K562 (cell line): Measurements from ENCODE around the gene FITM2. TPM values are rescaled to one million over a fixed set of nuclear protein-coding genes. Genes with fewer than 3 reads are reported as not detected.

ENCODE experiments used
- ATAC-seq: fragments of 200-7000 bp; cut with Tn5 transposase; 3 replicates; pipeline ENCODE4 v1.9.1; 2020; ENCODE audit warnings: moderate library complexity
- BruUV-seq: library from RNA; stranded (reverse); fragments of 400-500 nt; replicated peaks from 2 replicates; lab custom pipeline; 2021; lab: Mats Ljungman, UMichigan
- CTCF ChIA-PET: fragments of 300-600 bp; formaldehyde crosslinking; extraction: SDS; loops from one replicate; lab custom pipeline; 2021; ENCODE audit warnings: low intra/inter-chr PET ratio; lab: Yijun Ruan, JAX
- POLR2A ChIA-PET: fragments of 300-600, 350-650 bp; sonication (Branson Sonifier 250); formaldehyde crosslinking; extraction: SDS; loops from one replicate; lab custom pipeline; 2021; ENCODE audit warnings: antibody characterized with exemption, inconsistent platforms; lab: Yijun Ruan, JAX
- DNase-seq, 4 experiments: peaks; one replicate each; pipeline versions ENCODE4 v3.0.0 to v3.0.0-alpha.2; 2011 to 2018; ENCODE audit warnings: low spot score in 3 of 4, mixed read lengths in 3 of 4; ENCODE audit errors: extremely low read depth in 1 of 4
- FAIRE-seq: peaks from 2 replicates; lab custom pipeline; 2011; peaks lifted over from hg19 to GRCh38; lab: Jason Lieb, UNC
- H2AFZ ChIP-seq: 2 replicates; pipeline ENCODE4 v1.6.0; 2011; ENCODE audit warnings: low read depth, low read length, control low read depth, inconsistent platforms
- H3K27ac ChIP-seq: fragments of 200-600 bp; 3 replicates; pipeline ENCODE4 v1.8.0; 2011; ENCODE audit warnings: low read depth, mild to moderate bottlenecking, control low read depth, inconsistent platforms, low read length, moderate library complexity, mixed read lengths; ENCODE audit errors: extremely low read depth
- H3K27me3 ChIP-seq, 2 experiments: fragments of 300-600 bp in 1 of 2; 2 replicates in 1 of 2; 3 replicates in 1 of 2; pipeline versions ENCODE4 v1.6.0 to v1.8.0; 2011; ENCODE audit warnings: inconsistent platforms in 2 of 2, low read length in 2 of 2, mild to moderate bottlenecking in 1 of 2, mixed read lengths in 1 of 2, moderate library complexity in 1 of 2; ENCODE audit not compliant: control insufficient read depth in 2 of 2, insufficient read depth in 2 of 2
- H3K36me3 ChIP-seq: fragments of 300-600 bp; 3 replicates; pipeline ENCODE4 v1.8.0; 2011; ENCODE audit warnings: mild to moderate bottlenecking, low read length, inconsistent platforms; ENCODE audit not compliant: control insufficient read depth, insufficient read depth
- H3K4me1 ChIP-seq, 2 experiments: fragments of 200-600 bp in 1 of 2; replicated peaks in 1 of 2; 2 replicates in 1 of 2; 3 replicates in 1 of 2; pipeline versions ENCODE4 v1.5.1 to v1.8.0; 2011; ENCODE audit warnings: inconsistent platforms in 2 of 2, low read length in 2 of 2, mild to moderate bottlenecking in 1 of 2, mixed read lengths in 1 of 2, moderate library complexity in 1 of 2; ENCODE audit not compliant: control insufficient read depth in 2 of 2, insufficient read depth in 2 of 2
- H3K4me2 ChIP-seq: 2 replicates; pipeline ENCODE4 v1.6.1; 2011; ENCODE audit warnings: low read length, control low read depth, inconsistent platforms, mixed read lengths; ENCODE audit not compliant: insufficient read depth
- H3K4me3 ChIP-seq: fragments of 200-600 bp; sonication (generic), shearing (Covaris generic); 2 replicates; pipeline ENCODE4 v1.5.1; 2016; ENCODE audit warnings: control low read depth, inconsistent platforms
- H3K79me2 ChIP-seq: fragments of 200-600 bp; 3 replicates; pipeline ENCODE4 v1.8.0; 2011; ENCODE audit warnings: low read length, inconsistent platforms; ENCODE audit not compliant: control insufficient read depth, insufficient read depth
- H3K9ac ChIP-seq, 2 experiments: 2 replicates each; pipeline versions ENCODE4 v1.6.0 to v1.6.1; 2011; ENCODE audit warnings: low read depth in 2 of 2, low read length in 2 of 2, control low read depth in 1 of 2, inconsistent platforms in 1 of 2, mild to moderate bottlenecking in 1 of 2, mixed read lengths in 1 of 2; ENCODE audit not compliant: insufficient read depth in 1 of 2
- H3K9me1 ChIP-seq: one replicate; pipeline ENCODE4 v1.6.0; 2011; ENCODE audit warnings: inconsistent platforms, mild to moderate bottlenecking, low read length, moderate library complexity; ENCODE audit not compliant: control insufficient read depth, insufficient read depth
- H3K9me3 ChIP-seq: replicated peaks from 2 replicates; pipeline ENCODE4 v1.5.1; 2011; ENCODE audit warnings: low read depth, low read length, inconsistent platforms; ENCODE audit not compliant: control insufficient read depth, insufficient read depth
- H4K20me1 ChIP-seq: replicated peaks from 2 replicates; pipeline ENCODE4 v1.6.1; 2011; ENCODE audit warnings: low read length, inconsistent platforms, mixed read lengths; ENCODE audit not compliant: control insufficient read depth, insufficient read depth
- BRD9 ChIP-seq: fragments of 450-650 bp; IDR thresholded peaks from 2 replicates; pipeline ENCODE4 v1.6.1; 2018; ENCODE audit warnings: low read depth; ENCODE audit not compliant: partially characterized antibody
- CTCFL ChIP-seq: IDR thresholded peaks from 2 replicates; pipeline ENCODE4 v1.6.1; 2011; ENCODE audit warnings: borderline replicate concordance, low read depth, mild to moderate bottlenecking, moderate library complexity, low read length; ENCODE audit not compliant: insufficient read depth, poor library complexity, severe bottlenecking
- DDX20 ChIP-seq: fragments of 450-650 bp; IDR thresholded peaks from 2 replicates; pipeline ENCODE4 v1.6.1; 2016; ENCODE audit warnings: missing genetic modification characterization, low read depth, mild to moderate bottlenecking, missing compliant biosample characterization, moderate library complexity
- E2F8 ChIP-seq: fragments of 450-650 bp; IDR thresholded peaks from 2 replicates; pipeline ENCODE4 v1.7.1; 2018; ENCODE audit warnings: mild to moderate bottlenecking, low read depth; ENCODE audit not compliant: partially characterized antibody
- KDM2B ChIP-seq: fragments of 250-450 bp; sonication (Bioruptor Pico); IDR thresholded peaks from 2 replicates; pipeline ENCODE4 v1.8.0; 2021; ENCODE audit warnings: mild to moderate bottlenecking, moderate library complexity
- NR0B1 ChIP-seq: fragments of 450-650 bp; IDR thresholded peaks from one replicate; pipeline ENCODE4 v1.6.1; 2018; ENCODE audit warnings: mild to moderate bottlenecking, moderate library complexity; ENCODE audit not compliant: partially characterized antibody
- RBM34 ChIP-seq: fragments of 200-400 bp; formaldehyde crosslinking; IDR thresholded peaks from 2 replicates; pipeline ENCODE4 v1.6.1; 2018; ENCODE audit warnings: low read length, borderline replicate concordance; ENCODE audit not compliant: insufficient read depth
- RHOXF2B ChIP-seq: fragments of 250-450 bp; sonication (Bioruptor Pico); conservative IDR thresholded peaks from 2 replicates; pipeline ENCODE4 v1.5.1; 2021
- STAT5A ChIP-seq: IDR thresholded peaks from 2 replicates; pipeline ENCODE4 v1.6.1; 2012; ENCODE audit warnings: low read length, inconsistent platforms, borderline replicate concordance
- TAF15 ChIP-seq: fragments of 200-400 bp; formaldehyde crosslinking; IDR thresholded peaks from 2 replicates; pipeline ENCODE4 v1.6.1; 2017; ENCODE audit warnings: mild to moderate bottlenecking, low read depth, low read length, moderate library complexity
- ZNF436 ChIP-seq: fragments of 250-450, 450-650 bp; sonication (Bioruptor Pico); formaldehyde crosslinking; IDR thresholded peaks from 2 replicates; pipeline ENCODE4 v1.7.0; 2020; ENCODE audit warnings: mild to moderate bottlenecking
- WGBS: fragments of 100-300 bp; shearing (Covaris generic); methylation state at CpG from one replicate; pipeline ENCODE4 v1.1.6; 2016; ENCODE audit warnings: low coverage, mixed read lengths; ENCODE audit not compliant: insufficient coverage; ENCODE audit errors: missing lambda C conversion rate; 5-methylcytosine and 5-hydroxymethylcytosine counted together
- in situ Hi-C: fragments of 300-500 bp; cut with MboI; formaldehyde crosslinking; loops from 4 replicates; pipeline ENCODE4 v1.15.0; 2018; ENCODE audit warnings: inconsistent platforms, mixed read lengths
- intact Hi-C: fragments of 100-400 bp; cut with micrococcal nuclease; formaldehyde crosslinking; loops from 2 replicates; pipeline ENCODE4 v1.14.2; 2022
- polyA plus RNA-seq, 8 experiments: library from polyadenylated mRNA; depleted of rRNA in 4 of 8; stranded (reverse) in 5 of 8; unstranded in 3 of 8; fragments of >200 nt; fragmentation: Nextera tagmentation in 2 of 8; fragmentation: Illumina TruSeq in 1 of 8; extraction: Ambion mirVana in 2 of 8; extraction: Trizol in 1 of 8; gene quantifications; 2 replicates each; pipeline versions ENCODE4 v1.2.1 to v1.2.3, GENCODE V29; 2011 to 2014; ENCODE audit warnings: inconsistent platforms in 1 of 8, missing spikeins in 1 of 8
- total RNA-seq, 7 experiments: library from RNA; depleted of rRNA in 6 of 7; stranded (reverse); fragments of >200 nt in 6 of 7; fragmentation: Illumina TruSeq in 2 of 7; extraction: Trizol in 2 of 7; gene quantifications; 2 replicates each; pipeline versions ENCODE4 v1.2.1 to v1.2.3, GENCODE V29; 2011 to 2021; ENCODE audit warnings: low replicate concordance in 1 of 7
- TF ChIP-seq, protein P1 (sequence below): sonication (generic); formaldehyde crosslinking; IDR thresholded peaks from 2 replicates; pipeline ENCODE4 v1.8.0; 2022; ENCODE audit warnings: missing genetic modification reagents, mild to moderate bottlenecking, moderate library complexity, borderline replicate concordance
- TF ChIP-seq, protein P2 (sequence below): fragments of 450-650 bp; IDR thresholded peaks from 2 replicates; pipeline ENCODE4 v1.6.1; 2014; ENCODE audit warnings: low read depth, mild to moderate bottlenecking, moderate library complexity, borderline replicate concordance

FITM2 gene
- total and polyA plus RNA-seq, 9 of the 15 experiments (the other 6 are each of a cell fraction or from before 2014, with no cell fraction given) = 0.64 to 2.8 (median 1.8) TPM

DNA sequence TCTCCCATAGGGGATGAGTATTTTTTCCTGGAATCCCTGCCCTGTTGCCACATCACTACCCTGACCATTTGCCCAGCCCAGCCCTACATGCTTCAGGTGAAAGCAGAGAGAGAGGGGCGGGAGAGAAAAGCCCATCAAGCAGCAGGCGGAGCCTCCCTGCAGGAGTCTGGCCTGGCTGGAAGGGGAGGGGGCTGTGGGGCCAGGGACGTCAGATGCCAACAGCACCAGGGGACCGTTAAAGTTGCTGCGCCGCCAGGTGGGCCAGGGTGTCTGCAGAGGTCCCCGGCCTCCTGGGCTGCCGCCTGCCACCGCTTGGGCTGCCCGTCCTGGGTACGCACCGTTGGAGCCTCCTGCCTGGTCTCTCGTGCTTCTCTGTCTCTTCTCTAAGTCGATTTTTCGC is 25.1 kb upstream of the FITM2 start:
- no peaks in the 10 kb centered on the region for H3K36me3 ChIP-seq
- no peak for DNase-seq
- no peaks in the 10 kb centered on the region for H3K9me3 ChIP-seq
- ChIA-PET POLR2A (no interaction called here), CTCF (no interaction called here)
- intact Hi-C loops = no loop called here
- H3K79me2 ChIP-seq = no peaks in the 10 kb centered on the region
- no peaks in the 10 kb centered on the region for H4K20me1 ChIP-seq
- in situ Hi-C loops = no loop called here
- H3K4me2 ChIP-seq = no peak overlapping the region
- no peak overlapping the region for H3K27ac ChIP-seq
- ATAC-seq = no peak
- H3K27me3 ChIP-seq = peaks cover 30 to 63% of the 10 kb centered on the region in 2 experiments
- peaks cover under 1% of the 10 kb centered on the region for H3K9me1 ChIP-seq
- no peak overlapping the region for H2AFZ ChIP-seq
- H3K9ac ChIP-seq = no peak overlapping the region
- H3K4me3 ChIP-seq = no peak overlapping the region
- H3K4me1 ChIP-seq = no peaks in the 10 kb centered on the region
- no peak for FAIRE-seq
- no TSS peak for BruUV-seq
- WGBS = 1% methylated on average over 11 of the region's 15 CpGs
- no peak for TF ChIP-seq NR0B1
- TF ChIP-seq ZNF436 (CRISPR knock-in tag) = no peak
- no peak for TF ChIP-seq STAT5A
- TF ChIP-seq E2F8 = no peak
- TF ChIP-seq, protein P1, sequence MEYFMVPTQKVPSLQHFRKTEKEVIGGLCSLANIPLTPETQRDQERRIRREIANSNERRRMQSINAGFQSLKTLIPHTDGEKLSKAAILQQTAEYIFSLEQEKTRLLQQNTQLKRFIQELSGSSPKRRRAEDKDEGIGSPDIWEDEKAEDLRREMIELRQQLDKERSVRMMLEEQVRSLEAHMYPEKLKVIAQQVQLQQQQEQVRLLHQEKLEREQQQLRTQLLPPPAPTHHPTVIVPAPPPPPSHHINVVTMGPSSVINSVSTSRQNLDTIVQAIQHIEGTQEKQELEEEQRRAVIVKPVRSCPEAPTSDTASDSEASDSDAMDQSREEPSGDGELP (CRISPR knock-in tag) = no peak
- TF ChIP-seq DDX20 (tag) = no peak
- TF ChIP-seq KDM2B = no peak
- TF ChIP-seq, protein P2, sequence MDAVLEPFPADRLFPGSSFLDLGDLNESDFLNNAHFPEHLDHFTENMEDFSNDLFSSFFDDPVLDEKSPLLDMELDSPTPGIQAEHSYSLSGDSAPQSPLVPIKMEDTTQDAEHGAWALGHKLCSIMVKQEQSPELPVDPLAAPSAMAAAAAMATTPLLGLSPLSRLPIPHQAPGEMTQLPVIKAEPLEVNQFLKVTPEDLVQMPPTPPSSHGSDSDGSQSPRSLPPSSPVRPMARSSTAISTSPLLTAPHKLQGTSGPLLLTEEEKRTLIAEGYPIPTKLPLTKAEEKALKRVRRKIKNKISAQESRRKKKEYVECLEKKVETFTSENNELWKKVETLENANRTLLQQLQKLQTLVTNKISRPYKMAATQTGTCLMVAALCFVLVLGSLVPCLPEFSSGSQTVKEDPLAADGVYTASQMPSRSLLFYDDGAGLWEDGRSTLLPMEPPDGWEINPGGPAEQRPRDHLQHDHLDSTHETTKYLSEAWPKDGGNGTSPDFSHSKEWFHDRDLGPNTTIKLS = no peak
- no peak for TF ChIP-seq CTCFL
- no peak for TF ChIP-seq TAF15
- no peak for TF ChIP-seq BRD9
- no peak for TF ChIP-seq RHOXF2B
- TF ChIP-seq RBM34 = no peak
